H9 (cell line): ENCODE results near the gene FAR1. TPM values are rescaled to one million over a fixed set of nuclear protein-coding genes. Genes with fewer than 3 reads are reported as not detected.

Experiments
- DNase-seq: peaks from one replicate; pipeline ENCODE4 v3.0.0-alpha.2; 2017
- H2AFZ ChIP-seq: one replicate; pipeline ENCODE4 v1.6.1; 2013; ENCODE audit warnings: mild to moderate bottlenecking, low read length, control low read depth, moderate library complexity
- H2AK5ac ChIP-seq: 2 replicates; pipeline ENCODE4 v1.6.1; 2013; ENCODE audit warnings: low read length, control low read depth, mixed read lengths; ENCODE audit not compliant: insufficient read length
- H2BK120ac ChIP-seq: one replicate; pipeline ENCODE4 v1.6.1; 2013; ENCODE audit warnings: low read depth, mild to moderate bottlenecking, low read length, control low read depth, inconsistent platforms; ENCODE audit not compliant: poor library complexity, severe bottlenecking
- H2BK12ac ChIP-seq: 2 replicates; pipeline ENCODE4 v1.6.1; 2013; ENCODE audit warnings: low read length, control low read depth, mixed read lengths, low read depth; ENCODE audit not compliant: insufficient read length
- H2BK15ac ChIP-seq: 2 replicates; pipeline ENCODE4 v1.6.1; 2013; ENCODE audit warnings: low read depth, low read length, control low read depth
- H2BK20ac ChIP-seq: one replicate; pipeline ENCODE4 v1.6.1; 2013; ENCODE audit warnings: low read depth, mild to moderate bottlenecking, low read length, control low read depth, inconsistent platforms; ENCODE audit not compliant: poor library complexity, severe bottlenecking
- H2BK5ac ChIP-seq: 2 replicates; pipeline ENCODE4 v1.6.1; 2013; ENCODE audit warnings: low read length, control low read depth, mixed read lengths; ENCODE audit not compliant: insufficient read length
- H3K14ac ChIP-seq: 2 replicates; pipeline ENCODE4 v1.6.1; 2013; ENCODE audit warnings: low read length, control low read depth; ENCODE audit not compliant: insufficient read depth
- H3K18ac ChIP-seq: 2 replicates; pipeline ENCODE4 v1.6.1; 2013; ENCODE audit warnings: low read depth, mild to moderate bottlenecking, mixed read lengths, low read length, control low read depth; ENCODE audit not compliant: insufficient read length
- H3K23ac ChIP-seq: 2 replicates; pipeline ENCODE4 v1.6.1; 2013; ENCODE audit warnings: low read length, control low read depth, mixed read lengths, low read depth; ENCODE audit not compliant: insufficient read length
- H3K23me2 ChIP-seq: 2 replicates; pipeline ENCODE4 v1.6.1; 2013; ENCODE audit warnings: low read depth, mild to moderate bottlenecking, mixed read lengths, low read length, control low read depth; ENCODE audit not compliant: insufficient read length, poor library complexity, severe bottlenecking
- H3K27ac ChIP-seq: 2 replicates; pipeline ENCODE4 v1.5.1; 2013; ENCODE audit warnings: low read length, control low read depth, mixed read lengths, low read depth; ENCODE audit not compliant: insufficient read length
- H3K27me3 ChIP-seq: 2 replicates; pipeline ENCODE4 v1.6.1; 2013; ENCODE audit warnings: low read length, control low read depth, inconsistent platforms; ENCODE audit not compliant: insufficient read depth
- H3K4ac ChIP-seq: 2 replicates; pipeline ENCODE4 v1.6.1; 2013; ENCODE audit warnings: low read depth, mild to moderate bottlenecking, control low read depth, inconsistent platforms, low read length, moderate library complexity
- H3K4me1 ChIP-seq: 2 replicates; pipeline ENCODE4 v1.6.1; 2013; ENCODE audit warnings: low read length, control low read depth, inconsistent platforms; ENCODE audit not compliant: insufficient read depth
- H3K4me2 ChIP-seq: 2 replicates; pipeline ENCODE4 v1.6.1; 2013; ENCODE audit warnings: low read length, control low read depth, mixed read lengths; ENCODE audit not compliant: insufficient read length, insufficient read depth
- H3K56ac ChIP-seq: 2 replicates; pipeline ENCODE4 v1.6.1; 2013; ENCODE audit warnings: low read depth, mild to moderate bottlenecking, mixed read lengths, low read length, control low read depth; ENCODE audit not compliant: insufficient read length
- H3K79me1 ChIP-seq: 2 replicates; pipeline ENCODE4 v1.6.1; 2013; ENCODE audit warnings: low read depth, mild to moderate bottlenecking, moderate library complexity, low read length, control low read depth, inconsistent platforms; ENCODE audit not compliant: insufficient read depth, poor library complexity, severe bottlenecking
- H3K79me2 ChIP-seq: 2 replicates; pipeline ENCODE4 v1.6.1; 2013; ENCODE audit warnings: low read length, control low read depth, inconsistent platforms; ENCODE audit not compliant: insufficient read depth
- H3K9ac ChIP-seq: 2 replicates; pipeline ENCODE4 v1.6.1; 2013; ENCODE audit warnings: low read length, control low read depth, mixed read lengths; ENCODE audit not compliant: insufficient read length; ENCODE audit errors: extremely low read depth
- H3K9me3 ChIP-seq: one replicate; pipeline ENCODE4 v1.6.1; 2013; ENCODE audit warnings: low read depth, low read length, inconsistent platforms; ENCODE audit not compliant: control insufficient read depth
- H3T11ph ChIP-seq: one replicate; pipeline ENCODE4 v1.6.1; 2013; ENCODE audit warnings: mild to moderate bottlenecking, low read length, control low read depth, inconsistent platforms
- H4K20me1 ChIP-seq: one replicate; pipeline ENCODE4 v1.6.1; 2013; ENCODE audit not compliant: control insufficient read depth, insufficient read length, insufficient read depth
- H4K5ac ChIP-seq: 2 replicates; pipeline ENCODE4 v1.6.1; 2013; ENCODE audit warnings: low read depth, mild to moderate bottlenecking, mixed read lengths, low read length, control low read depth; ENCODE audit not compliant: insufficient read length
- H4K8ac ChIP-seq: replicated peaks from 2 replicates; pipeline ENCODE4 v1.6.1; 2013; ENCODE audit warnings: low read length, control low read depth, mixed read lengths, low read depth; ENCODE audit not compliant: insufficient read length
- H4K91ac ChIP-seq: 2 replicates; pipeline ENCODE4 v1.6.1; 2013; ENCODE audit warnings: low read depth, mild to moderate bottlenecking, moderate library complexity, mixed read lengths, low read length, control low read depth; ENCODE audit not compliant: insufficient read length
- H3K27ac Mint-ChIP-seq, 3 experiments: 2 replicates in 2 of 3; 3 replicates in 1 of 3; pipeline ENCODE4 v1.8.0; 2020 to 2021; ENCODE audit warnings: mixed read lengths in 3 of 3, mild to moderate bottlenecking in 1 of 3, moderate library complexity in 1 of 3
- H3K27me3 Mint-ChIP-seq: 2 replicates; pipeline ENCODE4 v1.8.0; 2021; ENCODE audit warnings: low read depth, mild to moderate bottlenecking, moderate library complexity, mixed read lengths
- H3K36me3 Mint-ChIP-seq, 3 experiments: 2 replicates in 2 of 3; 3 replicates in 1 of 3; pipeline ENCODE4 v1.8.0; 2020 to 2021; ENCODE audit warnings: low read depth in 3 of 3, mixed read lengths in 3 of 3; ENCODE audit not compliant: insufficient read depth in 1 of 3
- H3K4me1 Mint-ChIP-seq, 2 experiments: 2 replicates each; pipeline ENCODE4 v1.8.0; 2020; ENCODE audit warnings: mixed read lengths in 2 of 2
- H3K4me3 Mint-ChIP-seq, 2 experiments: 2 replicates in 1 of 2; 3 replicates in 1 of 2; pipeline ENCODE4 v1.8.0; 2020 to 2021; ENCODE audit warnings: mild to moderate bottlenecking in 2 of 2, mixed read lengths in 2 of 2, moderate library complexity in 1 of 2
- H3K9me3 Mint-ChIP-seq, 2 experiments: 2 replicates in 1 of 2; 3 replicates in 1 of 2; pipeline ENCODE4 v1.8.0; 2020; ENCODE audit warnings: mild to moderate bottlenecking in 2 of 2, mixed read lengths in 2 of 2, moderate library complexity in 1 of 2
- WGBS: extraction: QIAGEN DNeasy Blood & Tissue Kit; methylation state at CpG from one replicate; pipeline ENCODE4 v1.1.7; 2013; ENCODE audit warnings: missing lambda C conversion rate, low lambda C conversion rate, mixed read lengths; ENCODE audit not compliant: insufficient read length; ENCODE audit errors: extremely low coverage; 5-methylcytosine and 5-hydroxymethylcytosine counted together
- total RNA-seq: library from RNA; stranded (reverse); gene quantifications from 2 replicates; pipeline ENCODE4 v1.2.1, GENCODE V29; 2021
- TF ChIP-seq, protein P1 (sequence below): fragments of 200-600 bp; sonication (generic); conservative IDR thresholded peaks from 3 replicates; pipeline ENCODE4 v1.8.0; 2021; ENCODE audit warnings: antibody characterized with exemption, mild to moderate bottlenecking

FAR1 gene
- total RNA-seq, 1 experiment from 2014 or later = 72.5 TPM

DNA sequence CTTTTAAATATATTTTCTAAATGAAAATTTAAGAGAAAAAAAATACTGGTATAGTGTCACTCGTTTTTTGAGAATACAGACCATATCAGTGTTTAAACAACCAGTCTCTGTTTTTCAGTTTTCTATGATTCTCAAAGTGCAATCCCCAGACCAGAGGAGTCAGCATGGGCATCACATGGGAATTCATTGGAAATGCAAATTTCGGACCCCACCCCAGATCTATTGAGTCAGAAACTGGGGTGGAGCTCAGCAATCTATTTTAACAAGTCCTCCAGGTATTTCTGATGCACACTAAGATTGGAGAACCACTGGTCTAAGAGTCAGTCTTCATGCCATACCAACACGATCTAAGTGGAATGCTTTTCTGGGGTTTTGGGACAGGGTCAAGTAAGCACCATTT lies 66.1 kb downstream of the FAR1 start:
- no peak overlapping the region for H2AFZ ChIP-seq
- TF ChIP-seq, protein P1, sequence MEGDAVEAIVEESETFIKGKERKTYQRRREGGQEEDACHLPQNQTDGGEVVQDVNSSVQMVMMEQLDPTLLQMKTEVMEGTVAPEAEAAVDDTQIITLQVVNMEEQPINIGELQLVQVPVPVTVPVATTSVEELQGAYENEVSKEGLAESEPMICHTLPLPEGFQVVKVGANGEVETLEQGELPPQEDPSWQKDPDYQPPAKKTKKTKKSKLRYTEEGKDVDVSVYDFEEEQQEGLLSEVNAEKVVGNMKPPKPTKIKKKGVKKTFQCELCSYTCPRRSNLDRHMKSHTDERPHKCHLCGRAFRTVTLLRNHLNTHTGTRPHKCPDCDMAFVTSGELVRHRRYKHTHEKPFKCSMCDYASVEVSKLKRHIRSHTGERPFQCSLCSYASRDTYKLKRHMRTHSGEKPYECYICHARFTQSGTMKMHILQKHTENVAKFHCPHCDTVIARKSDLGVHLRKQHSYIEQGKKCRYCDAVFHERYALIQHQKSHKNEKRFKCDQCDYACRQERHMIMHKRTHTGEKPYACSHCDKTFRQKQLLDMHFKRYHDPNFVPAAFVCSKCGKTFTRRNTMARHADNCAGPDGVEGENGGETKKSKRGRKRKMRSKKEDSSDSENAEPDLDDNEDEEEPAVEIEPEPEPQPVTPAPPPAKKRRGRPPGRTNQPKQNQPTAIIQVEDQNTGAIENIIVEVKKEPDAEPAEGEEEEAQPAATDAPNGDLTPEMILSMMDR = no peak

More for the DNA sequence above, 66.1 kb downstream of the FAR1 start:
- Mint-ChIP-seq H3K27me3 (no peaks in the 10 kb centered on the region), H3K4me3 (no peak overlapping the region), H3K27ac (no peak overlapping the region), H3K4me1 (peaks cover 11 to 14% of the 10 kb centered on the region in 2 experiments), H3K36me3 (peaks cover 0 to under 1% (median under 1%) of the 10 kb centered on the region in 3 experiments; a peak in 3 of 7 replicates), H3K9me3 (no peaks in the 10 kb centered on the region)
- DNase-seq = no peak
- Histone ChIP-seq H3K4ac (no peak overlapping the region), H4K91ac (no peak overlapping the region), H3K79me1 (no peaks in the 10 kb centered on the region), H3K79me2 (no peaks in the 10 kb centered on the region), H3K27me3 (no peaks in the 10 kb centered on the region), H3K23me2 (no peaks in the 10 kb centered on the region), H3K27ac (no peak overlapping the region), H4K5ac (no peak overlapping the region), H2BK5ac (no peak overlapping the region), H3K4me1 (no peaks in the 10 kb centered on the region; the same call in 1 of the 2 replicates), H2BK20ac (no peak overlapping the region), H3T11ph (no peak overlapping the region), H3K14ac (no peak overlapping the region), H3K23ac (no peak overlapping the region), H3K9me3 (no peaks in the 10 kb centered on the region), H2AK5ac (no peak overlapping the region), H2BK120ac (no peak overlapping the region), H2BK15ac (no peak overlapping the region), H3K56ac (no peak overlapping the region), H2BK12ac (no peak overlapping the region), H4K8ac (no peak overlapping the region), H3K4me2 (no peak overlapping the region), H3K9ac (no peak overlapping the region), H4K20me1 (no peaks in the 10 kb centered on the region), H3K18ac (no peak overlapping the region)
- no CpG with 5 or more reads among the region's 3 CpGs for WGBS
